WTC11 (cell line): ENCODE measurements around the gene RRAGB.

ENCODE experiments used
- CBFB ChIP-seq: sonication (generic); formaldehyde crosslinking; IDR thresholded peaks from 2 replicates; pipeline ENCODE4 v1.8.1; 2022; ENCODE audit warnings: mild to moderate bottlenecking, low read depth, missing genetic modification reagents
- CREM ChIP-seq: sonication (generic); formaldehyde crosslinking; IDR thresholded peaks from 2 replicates; pipeline ENCODE4 v1.8.1; 2022; ENCODE audit warnings: mild to moderate bottlenecking, missing genetic modification reagents, moderate library complexity
- FOXP1 ChIP-seq: sonication (generic); formaldehyde crosslinking; IDR thresholded peaks from 2 replicates; pipeline ENCODE4 v1.8.0; 2022; ENCODE audit warnings: missing genetic modification reagents, mild to moderate bottlenecking, moderate library complexity, borderline replicate concordance
- JUN ChIP-seq: sonication (generic); formaldehyde crosslinking; IDR thresholded peaks from 2 replicates; pipeline ENCODE4 v1.8.0; 2023; ENCODE audit warnings: mild to moderate bottlenecking, missing genetic modification reagents
- RELA ChIP-seq: sonication (generic); formaldehyde crosslinking; IDR thresholded peaks from 2 replicates; pipeline ENCODE4 v1.8.1; 2022; ENCODE audit warnings: missing genetic modification reagents, mild to moderate bottlenecking, borderline replicate concordance
- TCF7 ChIP-seq: sonication (generic); formaldehyde crosslinking; IDR thresholded peaks from 2 replicates; pipeline ENCODE4 v1.8.0; 2022; ENCODE audit warnings: mild to moderate bottlenecking, low read depth, missing genetic modification reagents, moderate library complexity
- ZBTB21 ChIP-seq: sonication (generic); formaldehyde crosslinking; IDR thresholded peaks from 2 replicates; pipeline ENCODE4 v1.8.1; 2023; ENCODE audit warnings: mild to moderate bottlenecking, missing genetic modification reagents, borderline replicate concordance
- ZNF138 ChIP-seq: sonication (generic); formaldehyde crosslinking; conservative IDR thresholded peaks from 2 replicates; pipeline ENCODE4 v1.8.1; 2022; ENCODE audit warnings: mild to moderate bottlenecking, moderate library complexity, missing genetic modification reagents
- TF ChIP-seq, protein P1 (sequence below): fragments of 200-600 bp; IDR thresholded peaks from 2 replicates; pipeline ENCODE4 v1.8.0; 2022; ENCODE audit warnings: antibody characterized with exemption
- TF ChIP-seq, protein P2 (sequence below): sonication (generic); formaldehyde crosslinking; IDR thresholded peaks from 2 replicates; pipeline ENCODE4 v1.8.0; 2022; ENCODE audit warnings: mild to moderate bottlenecking, missing genetic modification reagents

DNA sequence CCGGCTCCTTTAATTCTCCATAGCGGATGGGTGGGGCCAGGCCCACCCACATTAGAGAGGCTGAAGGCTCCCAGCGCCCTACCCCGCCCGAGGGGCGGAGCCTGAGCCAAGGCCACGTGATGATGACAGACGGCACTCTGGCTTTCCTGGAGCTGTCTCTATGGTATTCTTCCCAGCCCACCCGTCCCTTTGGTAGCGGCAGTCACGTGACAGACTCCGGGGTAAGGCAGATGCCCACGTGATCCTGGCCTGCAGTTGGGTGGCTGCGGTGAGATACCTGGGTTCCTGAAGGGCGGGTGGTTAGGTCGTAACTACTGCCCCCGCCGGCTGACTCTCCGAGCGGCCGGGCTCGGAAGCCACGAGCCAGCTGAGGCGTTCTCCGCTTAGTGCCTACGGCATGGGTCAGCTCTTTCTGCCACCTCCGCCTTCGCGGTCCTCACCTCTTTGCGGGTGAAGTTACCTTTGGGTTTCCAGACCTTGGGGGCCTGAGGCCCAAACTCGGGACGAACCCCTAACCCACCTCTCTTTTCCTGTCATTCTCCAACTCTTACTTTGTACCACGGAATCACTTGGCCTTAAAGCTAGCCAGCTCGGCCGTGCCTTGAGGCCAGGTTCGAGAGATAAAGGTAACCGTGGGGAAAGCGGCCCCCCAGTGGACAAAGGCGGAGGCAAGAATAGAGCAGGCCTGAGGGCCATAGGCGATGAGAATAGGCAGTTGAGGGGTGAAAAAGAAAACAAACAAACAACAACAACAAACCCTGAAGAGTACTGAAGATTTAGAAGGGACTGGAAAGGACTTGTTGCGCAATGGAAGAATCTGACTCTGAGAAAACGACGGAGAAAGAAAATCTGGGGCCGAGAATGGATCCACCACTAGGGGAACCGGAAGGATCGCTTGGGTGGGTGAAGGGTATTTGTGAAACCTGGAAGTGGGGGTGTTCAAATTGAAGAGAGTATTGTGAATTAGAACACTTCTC, at the start of gene RRAGB:
- TF ChIP-seq, protein P1, sequence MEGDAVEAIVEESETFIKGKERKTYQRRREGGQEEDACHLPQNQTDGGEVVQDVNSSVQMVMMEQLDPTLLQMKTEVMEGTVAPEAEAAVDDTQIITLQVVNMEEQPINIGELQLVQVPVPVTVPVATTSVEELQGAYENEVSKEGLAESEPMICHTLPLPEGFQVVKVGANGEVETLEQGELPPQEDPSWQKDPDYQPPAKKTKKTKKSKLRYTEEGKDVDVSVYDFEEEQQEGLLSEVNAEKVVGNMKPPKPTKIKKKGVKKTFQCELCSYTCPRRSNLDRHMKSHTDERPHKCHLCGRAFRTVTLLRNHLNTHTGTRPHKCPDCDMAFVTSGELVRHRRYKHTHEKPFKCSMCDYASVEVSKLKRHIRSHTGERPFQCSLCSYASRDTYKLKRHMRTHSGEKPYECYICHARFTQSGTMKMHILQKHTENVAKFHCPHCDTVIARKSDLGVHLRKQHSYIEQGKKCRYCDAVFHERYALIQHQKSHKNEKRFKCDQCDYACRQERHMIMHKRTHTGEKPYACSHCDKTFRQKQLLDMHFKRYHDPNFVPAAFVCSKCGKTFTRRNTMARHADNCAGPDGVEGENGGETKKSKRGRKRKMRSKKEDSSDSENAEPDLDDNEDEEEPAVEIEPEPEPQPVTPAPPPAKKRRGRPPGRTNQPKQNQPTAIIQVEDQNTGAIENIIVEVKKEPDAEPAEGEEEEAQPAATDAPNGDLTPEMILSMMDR = peak; percentile 28; the same call in 1 of the 2 replicates
- TF ChIP-seq CREM = no peak
- no peak for TF ChIP-seq TCF7 (CRISPR knock-in tag)
- no peak for TF ChIP-seq ZNF138 (CRISPR knock-in tag)
- TF ChIP-seq JUN = no peak
- no peak for TF ChIP-seq ZBTB21 (CRISPR knock-in tag)
- TF ChIP-seq RELA (CRISPR knock-in tag) = no peak
- TF ChIP-seq FOXP1 = no peak
- no peak for TF ChIP-seq CBFB (CRISPR knock-in tag)
- TF ChIP-seq, protein P2, sequence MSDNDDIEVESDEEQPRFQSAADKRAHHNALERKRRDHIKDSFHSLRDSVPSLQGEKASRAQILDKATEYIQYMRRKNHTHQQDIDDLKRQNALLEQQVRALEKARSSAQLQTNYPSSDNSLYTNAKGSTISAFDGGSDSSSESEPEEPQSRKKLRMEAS (CRISPR knock-in tag) = 0 out of 2 replicates have a peak, but pooled peaks have one; percentile 27
